GM18909 (cell line): ENCODE measurements around the gene TPX2.

Source experiments
- ATAC-seq: cut with Tn5 transposase; IDR thresholded peaks from one replicate; pipeline ENCODE4 v1.9.1; 2021; ENCODE audit warnings: mild to moderate bottlenecking; ENCODE audit not compliant: unreplicated experiment, poor library complexity

Gene TPX2, protein sequence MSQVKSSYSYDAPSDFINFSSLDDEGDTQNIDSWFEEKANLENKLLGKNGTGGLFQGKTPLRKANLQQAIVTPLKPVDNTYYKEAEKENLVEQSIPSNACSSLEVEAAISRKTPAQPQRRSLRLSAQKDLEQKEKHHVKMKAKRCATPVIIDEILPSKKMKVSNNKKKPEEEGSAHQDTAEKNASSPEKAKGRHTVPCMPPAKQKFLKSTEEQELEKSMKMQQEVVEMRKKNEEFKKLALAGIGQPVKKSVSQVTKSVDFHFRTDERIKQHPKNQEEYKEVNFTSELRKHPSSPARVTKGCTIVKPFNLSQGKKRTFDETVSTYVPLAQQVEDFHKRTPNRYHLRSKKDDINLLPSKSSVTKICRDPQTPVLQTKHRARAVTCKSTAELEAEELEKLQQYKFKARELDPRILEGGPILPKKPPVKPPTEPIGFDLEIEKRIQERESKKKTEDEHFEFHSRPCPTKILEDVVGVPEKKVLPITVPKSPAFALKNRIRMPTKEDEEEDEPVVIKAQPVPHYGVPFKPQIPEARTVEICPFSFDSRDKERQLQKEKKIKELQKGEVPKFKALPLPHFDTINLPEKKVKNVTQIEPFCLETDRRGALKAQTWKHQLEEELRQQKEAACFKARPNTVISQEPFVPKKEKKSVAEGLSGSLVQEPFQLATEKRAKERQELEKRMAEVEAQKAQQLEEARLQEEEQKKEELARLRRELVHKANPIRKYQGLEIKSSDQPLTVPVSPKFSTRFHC

DNA sequence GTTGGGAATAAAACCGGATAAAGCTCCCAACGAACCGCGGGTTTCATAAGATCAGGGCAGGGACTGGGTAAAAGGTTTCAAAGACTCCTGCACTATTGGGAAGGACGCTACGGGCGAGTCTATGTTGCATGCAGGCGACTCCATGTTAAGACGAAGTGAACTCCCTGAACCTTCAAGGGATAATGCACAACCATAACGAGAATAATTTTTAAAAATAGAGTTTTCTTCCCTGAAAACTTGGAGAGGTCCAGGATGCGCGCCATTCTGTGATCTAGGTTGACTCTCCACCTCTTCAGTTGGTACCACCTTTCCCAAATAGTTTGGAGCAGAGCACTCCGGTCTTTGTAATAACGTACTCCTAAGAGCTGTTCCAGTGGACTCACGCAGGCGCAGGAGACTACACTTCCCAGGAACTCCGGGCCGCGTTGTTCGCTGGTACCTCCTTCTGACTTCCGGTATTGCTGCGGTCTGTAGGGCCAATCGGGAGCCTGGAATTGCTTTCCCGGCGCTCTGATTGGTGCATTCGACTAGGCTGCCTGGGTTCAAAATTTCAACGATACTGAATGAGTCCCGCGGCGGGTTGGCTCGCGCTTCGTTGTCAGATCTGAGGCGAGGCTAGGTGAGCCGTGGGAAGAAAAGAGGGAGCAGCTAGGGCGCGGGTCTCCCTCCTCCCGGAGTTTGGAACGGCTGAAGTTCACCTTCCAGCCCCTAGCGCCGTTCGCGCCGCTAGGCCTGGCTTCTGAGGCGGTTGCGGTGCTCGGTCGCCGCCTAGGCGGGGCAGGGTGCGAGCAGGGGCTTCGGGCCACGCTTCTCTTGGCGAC is at the start of gene TPX2:
Gene TPX2, plus strand, starts transcription at position 562 of the 821 bp plus-strand sequence. CDS start 18,187 bp downstream, outside the sequence.
- peak; percentile 96 for ATAC-seq

DNA sequence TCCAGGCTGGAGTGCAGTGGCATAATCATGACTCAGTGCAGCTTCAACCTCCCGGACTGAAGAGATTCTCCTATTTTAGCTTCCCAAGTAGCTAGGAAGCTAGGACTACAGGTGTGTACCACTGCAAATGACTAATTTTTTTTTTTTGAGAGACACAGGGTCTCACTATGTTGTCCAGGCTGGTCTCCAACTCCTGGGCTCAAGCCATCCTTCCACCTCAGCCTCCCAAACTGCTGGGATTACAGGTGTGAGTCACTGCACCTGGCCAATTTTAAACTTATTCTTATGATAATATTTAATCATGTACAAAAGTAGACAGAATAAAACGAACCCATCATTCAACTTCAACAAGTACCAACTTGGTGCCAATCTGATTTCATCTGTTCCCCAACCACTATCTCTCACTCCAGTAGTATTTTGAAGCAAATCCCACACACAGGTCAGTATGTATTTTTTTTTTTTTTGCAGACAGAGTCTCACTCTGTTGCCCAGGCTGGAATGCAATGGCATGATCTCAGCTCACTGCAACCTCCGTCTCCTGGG is 48.9 kb upstream of the TPX2 start:
- ATAC-seq, result no peak

DNA sequence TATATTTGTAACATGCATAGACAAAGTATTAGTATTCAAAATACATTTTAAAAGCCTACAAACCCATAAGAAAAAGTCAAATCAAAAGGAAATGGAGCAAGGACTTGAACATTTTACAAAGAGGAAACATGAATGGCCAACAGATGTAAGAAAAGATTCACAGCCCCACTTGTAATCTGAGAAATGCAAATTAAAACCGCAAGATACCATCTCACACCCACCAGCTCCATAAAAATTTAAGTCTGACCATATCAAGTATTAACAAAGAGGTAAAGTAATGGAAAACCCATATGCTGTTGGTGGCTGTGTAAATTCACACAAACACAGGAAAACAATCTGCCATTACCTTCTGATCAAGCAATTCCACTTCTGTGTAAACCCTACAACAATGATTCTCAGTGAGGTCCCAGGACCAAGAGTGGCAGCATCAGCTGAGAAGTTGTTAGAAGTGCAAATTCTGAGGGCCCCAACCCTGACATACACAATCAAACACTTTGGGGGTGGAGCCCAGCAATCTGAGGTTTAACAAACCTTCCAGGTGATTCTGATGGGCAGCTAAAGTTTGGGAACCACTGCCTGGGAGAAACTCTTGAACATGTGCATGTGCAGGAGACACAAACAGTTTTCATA is 47.3 kb upstream of the TPX2 start:
- peak; percentile 70 for ATAC-seq

DNA sequence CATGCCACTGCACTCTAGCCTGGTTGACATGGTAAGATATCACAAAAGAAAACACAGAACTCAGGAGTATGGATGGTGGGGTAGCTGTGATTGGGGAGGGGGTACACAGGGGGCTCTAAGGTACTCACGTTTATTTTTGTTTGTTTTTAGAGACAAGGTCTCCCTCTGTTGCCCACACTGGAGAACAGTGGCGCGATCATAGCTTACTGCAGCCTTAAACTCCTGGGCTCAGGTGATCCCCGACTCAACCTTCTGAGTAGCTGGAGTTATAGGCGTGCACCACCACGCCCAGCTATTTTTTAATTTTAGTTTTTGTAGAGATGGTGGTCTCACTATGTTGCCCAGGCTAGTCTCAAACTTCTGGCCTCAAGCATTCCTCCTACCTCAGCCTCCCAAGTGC is 45.7 kb upstream of the TPX2 start:
- ATAC-seq, result no peak

DNA sequence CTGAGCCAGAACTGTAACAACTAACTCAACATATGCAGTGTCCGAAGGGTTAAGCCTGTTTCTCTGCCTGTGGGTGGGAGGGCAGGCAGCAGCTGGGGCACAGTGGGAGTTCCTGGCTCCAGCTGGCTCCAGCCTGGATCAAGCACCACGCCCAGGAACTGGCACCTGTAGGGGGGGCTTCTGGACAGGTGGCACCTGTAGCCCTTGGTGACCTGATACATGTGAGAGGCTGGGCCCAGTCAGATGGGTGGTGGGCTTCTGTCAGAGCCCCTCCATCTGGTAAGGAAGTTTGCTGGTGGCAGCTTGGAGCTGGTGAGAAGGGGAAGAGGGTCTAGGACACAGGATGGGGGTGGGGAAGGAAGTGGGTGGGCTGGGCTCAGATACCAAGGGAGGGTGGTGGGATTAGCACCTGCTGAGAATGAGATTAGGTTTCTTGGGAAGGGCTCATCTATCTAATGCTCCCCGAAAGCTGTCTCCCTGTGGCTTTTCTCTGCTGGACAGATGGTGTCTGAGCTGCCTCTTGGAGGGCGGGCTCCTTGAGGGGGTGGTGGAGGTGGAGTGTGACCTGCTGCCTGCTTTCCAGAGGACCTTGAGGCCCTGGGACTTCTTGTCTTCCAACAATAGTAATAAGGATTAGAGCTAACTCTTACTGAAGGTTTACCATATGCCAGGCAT is 45.0 kb upstream of the TPX2 start:
- no peak for ATAC-seq

DNA sequence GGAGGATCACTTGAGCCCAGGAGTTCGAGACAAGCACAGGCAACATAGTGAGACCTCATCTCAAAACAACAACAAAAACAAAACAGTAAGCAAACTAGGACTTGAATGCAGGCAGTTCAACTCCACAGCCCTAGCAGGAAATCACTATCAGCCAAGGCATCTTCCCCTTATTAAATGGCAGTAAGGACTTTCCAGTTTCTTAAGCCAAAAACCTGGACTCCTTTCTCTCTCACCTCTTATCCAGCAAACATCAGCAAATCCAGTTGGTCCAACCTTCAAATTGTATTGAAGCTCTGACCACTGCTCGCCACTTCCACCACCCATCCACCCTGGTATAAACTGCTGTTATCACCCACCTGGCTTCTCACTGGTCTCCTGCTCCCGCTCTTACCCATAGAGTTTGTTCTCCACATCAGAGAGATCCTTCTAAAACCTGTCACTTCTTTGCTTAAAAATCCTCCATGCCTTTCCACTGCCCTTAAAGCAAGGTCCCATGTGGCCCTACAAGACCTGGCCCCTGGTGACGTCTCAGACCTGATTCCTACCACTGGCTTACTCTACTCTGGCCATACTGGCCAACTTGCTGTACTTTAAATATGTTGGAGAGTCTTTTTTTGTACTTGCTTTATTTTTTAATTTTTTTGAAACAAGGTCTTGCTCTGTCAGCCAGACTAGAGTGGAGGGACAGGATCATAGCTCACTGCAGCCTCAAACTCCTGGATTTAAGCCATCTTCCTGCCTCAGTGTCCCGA is 44.1 kb upstream of the TPX2 start:
- ATAC-seq, result no peak

DNA sequence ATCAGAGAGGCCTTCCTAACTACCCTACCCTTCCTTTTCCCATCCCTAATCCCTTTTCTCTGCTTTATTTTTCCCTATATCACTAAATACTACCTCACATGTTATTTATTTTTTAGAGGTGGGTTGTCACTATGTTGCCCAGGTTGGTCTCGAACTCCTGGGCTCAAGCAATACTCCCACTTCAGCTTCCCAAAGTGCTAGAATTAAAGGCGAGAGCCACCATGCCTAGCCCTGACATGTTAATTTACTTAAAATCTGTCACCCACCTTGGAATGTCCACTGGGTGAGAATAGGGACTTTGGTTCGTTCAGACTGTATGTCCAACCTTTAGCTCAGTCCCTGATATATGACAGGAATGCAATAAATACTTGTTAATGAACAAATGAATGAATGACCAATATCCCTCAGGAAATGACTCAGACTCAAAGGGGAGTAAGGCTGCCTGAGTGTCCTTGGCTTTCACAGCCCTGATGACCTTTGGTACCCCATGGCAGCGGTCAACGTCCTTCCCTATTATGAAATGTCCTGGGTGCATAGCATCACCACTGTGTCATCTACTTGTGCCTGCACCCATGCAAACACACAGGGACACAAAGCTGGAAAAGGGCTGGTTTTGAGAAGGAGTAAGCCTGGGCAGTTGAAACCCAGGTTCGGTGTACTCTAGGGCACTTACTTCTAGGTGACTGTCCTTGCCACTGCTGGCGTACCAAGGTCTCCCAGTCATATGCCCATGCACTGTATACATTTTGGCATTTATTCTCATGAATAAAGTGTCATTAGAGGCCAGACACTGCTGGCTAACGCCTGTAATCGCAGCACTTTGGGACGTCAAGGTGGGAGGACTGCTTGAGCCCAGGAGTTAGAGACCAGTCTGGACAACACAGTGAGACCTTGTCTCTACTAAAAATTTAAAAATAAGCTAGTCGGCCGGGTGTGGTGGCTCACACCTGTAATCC is 43.0 kb upstream of the TPX2 start:
- no peak for ATAC-seq

DNA sequence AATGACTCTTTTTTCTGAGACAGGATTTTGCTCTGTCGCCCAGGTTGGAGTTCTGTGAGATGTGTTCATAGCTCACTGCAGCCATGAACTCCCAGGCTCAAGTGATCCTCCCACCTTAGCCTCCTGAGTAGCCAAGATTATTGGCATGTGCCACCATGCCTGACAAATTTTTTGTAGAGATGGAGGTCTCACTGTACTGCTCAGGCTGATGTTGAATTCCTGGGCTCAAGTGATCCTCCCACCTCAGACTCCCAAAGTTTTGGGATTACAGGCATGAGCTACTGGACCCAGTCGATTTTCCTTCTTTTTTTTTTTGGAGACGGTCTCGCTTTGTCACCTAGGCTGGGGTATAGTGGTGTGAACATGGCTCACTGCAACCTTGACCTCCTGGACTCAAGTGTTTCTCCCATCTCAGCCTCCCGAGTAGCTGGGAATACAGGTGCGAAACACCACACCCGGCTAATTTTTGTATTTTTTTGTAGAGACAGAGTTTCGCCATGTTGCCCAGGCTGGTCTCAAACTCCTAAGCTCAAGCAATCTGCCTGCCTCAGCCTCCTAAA is 40.8 kb upstream of the TPX2 start:
- no peak for ATAC-seq

DNA sequence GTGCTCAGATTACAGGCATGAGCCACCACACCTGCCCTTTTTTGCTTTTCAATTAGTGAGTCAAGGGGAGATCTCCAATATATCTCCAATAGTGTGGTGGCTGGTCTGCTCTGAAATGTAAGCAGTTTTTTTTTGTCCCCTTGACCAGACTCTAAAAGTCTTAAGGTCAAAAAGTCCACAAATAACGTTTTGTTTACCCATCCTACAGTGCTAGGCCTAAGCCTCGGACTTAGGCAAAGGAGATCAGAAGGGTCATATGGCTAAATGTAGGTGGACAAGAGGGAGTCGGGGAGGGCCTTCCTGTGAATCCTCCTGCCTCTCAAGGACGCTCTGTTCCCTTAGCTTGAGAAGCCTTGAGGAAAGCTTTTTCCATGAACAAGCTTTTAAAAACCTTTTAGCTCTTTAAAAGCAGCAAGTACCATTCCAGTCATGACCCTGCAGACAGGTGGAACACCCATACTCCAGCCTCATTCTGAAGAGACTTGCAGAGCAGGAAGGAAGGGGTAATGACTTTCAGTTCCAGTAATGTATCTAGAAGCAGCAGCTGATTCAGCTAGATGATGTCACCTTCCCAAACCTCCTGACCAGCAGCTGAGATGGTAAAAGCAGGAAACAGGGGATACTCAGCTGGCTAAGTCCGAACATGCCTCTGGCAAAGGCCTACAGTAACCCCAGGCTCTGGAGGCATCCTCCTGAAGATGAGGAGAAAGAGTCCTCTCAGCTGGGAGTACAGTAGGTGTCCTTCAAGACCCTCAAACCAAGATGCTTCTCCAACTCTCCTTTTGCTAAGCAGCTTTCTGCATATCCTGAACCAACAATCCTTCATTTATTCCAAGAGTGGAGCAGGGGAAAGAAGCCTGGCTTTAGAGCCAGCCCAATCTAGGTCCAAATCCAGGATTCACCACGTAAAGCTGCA is 40.0 kb upstream of the TPX2 start:
- peak; percentile 95 for ATAC-seq

DNA sequence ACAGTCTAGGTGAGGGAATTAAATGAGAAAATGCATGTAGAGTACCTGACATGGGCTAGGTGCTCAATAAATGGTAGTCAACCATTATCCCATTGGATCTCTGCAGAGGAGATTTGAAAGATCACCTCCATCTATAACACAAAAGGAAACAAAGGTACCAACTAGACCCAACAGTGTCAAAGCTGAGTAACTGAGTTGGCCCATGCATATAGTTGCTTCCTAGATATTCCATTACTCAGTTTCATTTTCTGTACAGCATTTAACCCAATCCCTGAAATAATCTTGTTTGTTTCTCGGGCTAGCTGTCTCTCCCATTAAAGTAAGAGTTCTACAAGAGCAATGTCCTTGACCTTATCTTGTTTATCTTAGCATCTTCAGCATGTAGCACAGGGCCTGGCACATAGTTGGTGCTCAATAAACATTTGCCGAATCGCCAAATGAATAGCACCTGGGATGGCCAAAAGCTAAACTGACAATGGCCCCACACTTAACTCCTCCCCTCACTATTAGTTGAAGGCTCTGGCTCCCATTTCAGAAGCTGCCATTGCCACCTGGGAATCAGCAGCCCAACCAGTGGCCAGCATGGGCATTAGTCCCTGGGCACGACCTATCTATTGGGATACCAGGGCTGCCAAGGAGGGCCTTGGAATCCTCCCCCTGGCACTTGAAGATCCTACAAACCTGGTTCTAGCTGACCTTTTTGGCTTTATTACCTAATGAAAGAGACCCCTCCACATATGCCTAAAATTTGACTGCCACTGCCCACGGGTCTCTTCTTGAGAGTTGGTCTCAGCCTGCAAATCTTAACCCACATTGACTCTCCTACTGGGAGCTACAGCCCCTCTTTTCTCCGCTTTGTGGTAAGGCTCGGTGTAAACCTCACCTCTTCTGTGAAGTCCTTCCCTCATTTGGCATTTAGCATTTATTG is 39.0 kb upstream of the TPX2 start:
- no peak for ATAC-seq

DNA sequence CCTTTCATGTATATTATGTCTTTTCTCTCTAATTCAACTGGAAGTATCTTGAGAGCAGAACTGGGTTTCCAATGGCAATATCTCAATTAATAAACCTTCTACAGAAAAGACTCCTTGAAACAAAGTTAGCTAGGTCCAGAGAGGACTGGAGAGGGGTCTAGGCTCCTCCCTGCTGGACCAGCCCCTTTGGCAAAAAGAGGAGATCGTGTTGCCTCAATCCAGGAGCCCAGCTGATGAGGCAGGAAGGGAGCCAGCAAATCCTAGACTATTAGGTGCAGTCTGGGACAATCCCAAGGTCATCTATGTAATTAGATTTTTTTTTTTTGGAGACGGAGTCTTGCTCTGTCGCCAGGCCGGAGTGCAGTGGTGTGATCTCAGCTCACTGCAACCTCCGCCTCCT is 38.3 kb upstream of the TPX2 start:
- ATAC-seq, result no peak

DNA sequence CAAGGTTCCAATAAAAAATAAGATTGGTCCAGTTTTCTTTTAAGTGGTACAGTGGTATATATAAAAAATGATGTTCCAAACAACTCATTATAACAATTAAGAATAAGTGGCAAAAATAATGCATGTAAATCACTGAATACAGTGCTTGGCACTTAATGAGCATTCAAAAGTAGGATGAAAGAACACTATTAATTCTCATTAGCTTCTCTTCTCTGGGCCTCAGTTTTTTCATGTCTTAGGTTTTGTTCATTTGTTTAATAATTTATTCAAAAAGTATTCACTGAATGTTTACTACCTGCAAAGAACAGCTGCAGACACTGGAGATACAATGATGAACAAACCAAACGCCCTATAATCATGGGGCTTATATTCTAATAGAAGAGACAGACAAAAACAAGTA is 37.5 kb upstream of the TPX2 start:
- ATAC-seq, result no peak

DNA sequence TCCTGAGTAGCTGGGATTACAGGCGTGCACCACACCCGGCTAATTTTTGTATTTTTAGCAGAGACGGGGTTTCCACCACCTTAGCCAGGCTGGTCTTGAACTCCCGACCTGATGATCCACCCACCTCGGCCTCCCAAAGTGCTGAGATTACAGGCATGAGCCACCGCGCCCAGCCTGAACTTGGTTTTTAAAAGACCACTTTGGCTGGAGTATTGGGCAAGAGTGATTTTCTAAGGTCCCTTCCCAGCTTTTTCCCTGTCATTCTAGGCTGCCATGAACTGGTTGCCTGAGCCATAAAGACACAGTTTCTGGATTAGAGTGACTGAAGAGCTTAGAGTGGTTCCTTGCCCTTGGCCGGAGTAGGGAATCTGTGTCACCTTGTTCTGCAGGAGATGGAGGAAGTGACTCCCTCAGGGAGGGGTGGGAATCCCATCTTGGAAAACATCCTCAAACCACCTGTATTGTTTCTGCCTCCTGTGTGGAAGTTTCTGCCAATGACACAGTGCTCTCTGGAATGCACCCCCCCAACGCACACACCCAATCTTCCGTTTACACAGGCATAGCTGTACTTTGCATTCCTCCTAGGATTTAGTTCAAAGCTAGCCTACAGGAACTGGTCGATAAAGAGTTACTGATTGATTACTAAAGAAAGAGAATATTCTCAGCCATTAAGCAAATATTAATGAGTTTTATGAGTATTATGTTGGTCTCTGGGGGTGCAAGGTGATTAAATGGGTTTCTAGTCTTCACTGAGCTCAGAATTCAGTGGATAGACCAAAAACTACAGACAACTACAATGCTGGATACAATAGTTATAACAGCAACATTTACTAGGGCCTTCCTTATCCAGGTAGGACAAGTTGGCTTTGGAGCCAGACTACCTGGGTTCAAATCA is 34.6 kb upstream of the TPX2 start:
- no peak for ATAC-seq

DNA sequence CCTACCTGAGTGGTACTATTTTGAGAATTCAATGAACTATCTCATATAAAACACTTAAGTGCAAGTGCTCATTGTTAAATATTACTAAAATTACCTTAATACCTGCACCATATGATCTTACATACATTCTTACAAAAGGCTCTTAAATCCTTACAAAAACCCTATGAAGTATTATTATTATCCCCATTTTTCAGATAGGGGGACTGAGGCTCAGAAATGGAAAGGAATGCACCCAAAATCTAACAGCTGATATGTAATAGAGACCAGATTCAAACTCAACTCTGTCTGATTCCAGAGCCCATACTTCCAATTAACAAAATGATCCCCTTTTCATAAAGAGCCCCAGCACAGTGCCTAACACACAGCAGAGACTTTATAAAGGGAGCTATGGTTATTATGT is 33.9 kb upstream of the TPX2 start:
- ATAC-seq, result no peak
